H1 (cell line): ENCODE data around the gene STEAP4. TPM values are rescaled to one million over a fixed set of nuclear protein-coding genes. Genes with fewer than 3 reads are reported as not detected.

Experiments
- CTCF ChIA-PET: fragments of 300-600 bp; sonication (Branson Sonifier 250); formaldehyde crosslinking; loops from one replicate; lab custom pipeline; 2021; ENCODE audit not compliant: partially characterized antibody; lab: Charles Lee
- POLR2A ChIA-PET: fragments of 300-600 bp; sonication (Branson Sonifier 250); formaldehyde crosslinking; loops from one replicate; lab custom pipeline; 2021; ENCODE audit warnings: inconsistent platforms; ENCODE audit not compliant: partially characterized antibody; lab: Charles Lee
- DNase-seq, 2 experiments: peaks; one replicate each; pipeline versions ENCODE4 v3.0.0 to v3.0.0-alpha.2; 2010 to 2022; ENCODE audit warnings: low spot score in 2 of 2, low read depth in 1 of 2, mixed read lengths in 1 of 2
- FAIRE-seq: peaks from 2 replicates; lab custom pipeline; 2011; peaks lifted over from hg19 to GRCh38; lab: Jason Lieb, UNC
- H2AFZ ChIP-seq: 2 replicates; pipeline ENCODE4 v1.8.1; 2012; ENCODE audit warnings: low read length, inconsistent platforms
- H2AK5ac ChIP-seq: 2 replicates; pipeline ENCODE4 v1.6.1; 2013; ENCODE audit warnings: low read depth, low read length
- H2BK120ac ChIP-seq: replicated peaks from 2 replicates; pipeline ENCODE3; 2013; ENCODE audit warnings: low read depth, low read length, inconsistent platforms
- H2BK12ac ChIP-seq: 2 replicates; pipeline ENCODE4 v1.6.1; 2013; ENCODE audit warnings: low read depth, low read length
- H2BK15ac ChIP-seq: 2 replicates; pipeline ENCODE4 v1.6.1; 2013; ENCODE audit warnings: low read length
- H2BK20ac ChIP-seq: 2 replicates; pipeline ENCODE4 v1.6.1; 2013; ENCODE audit warnings: low read length
- H2BK5ac ChIP-seq: 2 replicates; pipeline ENCODE4 v1.6.1; 2013; ENCODE audit warnings: low read depth, low read length
- H3K14ac ChIP-seq: 2 replicates; pipeline ENCODE4 v1.6.1; 2013; ENCODE audit warnings: inconsistent platforms; ENCODE audit not compliant: insufficient read length
- H3K18ac ChIP-seq: 2 replicates; pipeline ENCODE4 v1.6.1; 2013; ENCODE audit warnings: low read length; ENCODE audit errors: extremely low read depth
- H3K23ac ChIP-seq: 2 replicates; pipeline ENCODE4 v1.6.1; 2013; ENCODE audit warnings: inconsistent platforms; ENCODE audit not compliant: insufficient read length
- H3K23me2 ChIP-seq: 2 replicates; pipeline ENCODE4 v1.6.1; 2013; ENCODE audit warnings: low read depth, low read length
- H3K27ac ChIP-seq: 2 replicates; pipeline ENCODE4 v1.6.1; 2011; ENCODE audit warnings: low read depth, low read length, inconsistent platforms
- H3K27me3 ChIP-seq, 4 experiments: replicated peaks in 1 of 4; 1 replicate in 1 of 4; 2 replicates in 3 of 4; pipeline versions ENCODE4 v1.6.1 to v1.8.1; 2011 to 2013; ENCODE audit warnings: low read length in 3 of 4, mild to moderate bottlenecking in 3 of 4, inconsistent platforms in 2 of 4, mixed read lengths in 2 of 4, moderate library complexity in 1 of 4; ENCODE audit not compliant: control insufficient read depth in 3 of 4, insufficient read depth in 3 of 4; ENCODE audit errors: extremely low read depth in 1 of 4
- H3K36me3 ChIP-seq, 4 experiments: 2 replicates each; pipeline versions ENCODE4 v1.6.1 to v1.8.1; 2011 to 2013; ENCODE audit warnings: mild to moderate bottlenecking in 4 of 4, low read length in 3 of 4, moderate library complexity in 2 of 4, control low read depth in 1 of 4, inconsistent platforms in 1 of 4; ENCODE audit not compliant: insufficient read depth in 4 of 4, control insufficient read depth in 2 of 4
- H3K4ac ChIP-seq: replicated peaks from 2 replicates; pipeline ENCODE3; 2013; ENCODE audit warnings: low read length, low read depth, mixed read lengths, inconsistent platforms; ENCODE audit not compliant: insufficient read length
- H3K4me1 ChIP-seq, 4 experiments: replicated peaks in 1 of 4; 1 replicate in 1 of 4; 2 replicates in 3 of 4; pipeline versions ENCODE4 v1.6.1 to v1.8.1; 2011 to 2013; ENCODE audit warnings: low read length in 3 of 4, inconsistent platforms in 2 of 4, mixed read lengths in 1 of 4; ENCODE audit not compliant: insufficient read depth in 4 of 4, control insufficient read depth in 3 of 4
- H3K4me2 ChIP-seq, 2 experiments: 2 replicates each; pipeline versions ENCODE4 v1.6.1 to v1.8.1; 2011 to 2013; ENCODE audit warnings: low read depth in 2 of 2, low read length in 2 of 2, control low read depth in 1 of 2, inconsistent platforms in 1 of 2, mild to moderate bottlenecking in 1 of 2; ENCODE audit not compliant: insufficient read depth in 1 of 2
- H3K4me3 ChIP-seq, 4 experiments: fragments of 200-600, 300-600 bp in 1 of 4; sonication (generic), shearing (Covaris generic), sonication (Bioruptor Twin) in 1 of 4; 2 replicates each; pipeline versions ENCODE4 v1.5.1 to v1.8.1; 2011 to 2016; ENCODE audit warnings: low read length in 4 of 4, low read depth in 3 of 4, control low read depth in 2 of 4, inconsistent platforms in 2 of 4, mild to moderate bottlenecking in 2 of 4, mixed read lengths in 1 of 4, moderate library complexity in 1 of 4; ENCODE audit not compliant: insufficient read depth in 2 of 4; ENCODE audit errors: extremely low read depth in 1 of 4
- H3K56ac ChIP-seq: replicated peaks from 2 replicates; pipeline ENCODE3; 2013; ENCODE audit warnings: low read depth, mild to moderate bottlenecking, mixed read lengths, low read length, inconsistent platforms; ENCODE audit not compliant: insufficient read length
- H3K79me1 ChIP-seq: 2 replicates; pipeline ENCODE4 v1.6.1; 2013; ENCODE audit warnings: low read depth, low read length, control low read depth
- H3K79me2 ChIP-seq, 2 experiments: 2 replicates each; pipeline versions ENCODE4 v1.6.1 to v1.8.1; 2012 to 2013; ENCODE audit warnings: low read length in 2 of 2, mild to moderate bottlenecking in 2 of 2, inconsistent platforms in 1 of 2; ENCODE audit not compliant: insufficient read depth in 2 of 2, control insufficient read depth in 1 of 2
- H3K9ac ChIP-seq, 4 experiments: replicated peaks in 1 of 4; 1 replicate in 1 of 4; 2 replicates in 3 of 4; pipeline versions ENCODE4 v1.6.1 to v1.8.1; 2011 to 2013; ENCODE audit warnings: low read depth in 3 of 4, low read length in 3 of 4, control low read depth in 2 of 4, mild to moderate bottlenecking in 2 of 4, moderate library complexity in 2 of 4, inconsistent platforms in 1 of 4; ENCODE audit errors: extremely low read depth in 1 of 4
- H3K9me3 ChIP-seq, 2 experiments: 2 replicates each; pipeline versions ENCODE4 v1.6.1 to v1.8.1; 2012 to 2013; ENCODE audit warnings: mild to moderate bottlenecking in 2 of 2, moderate library complexity in 2 of 2, control low read depth in 1 of 2, inconsistent platforms in 1 of 2, low read depth in 1 of 2, low read length in 1 of 2, mixed read lengths in 1 of 2; ENCODE audit not compliant: insufficient read depth in 2 of 2
- H4K20me1 ChIP-seq, 2 experiments: replicated peaks in 1 of 2; 2 replicates each; pipeline versions ENCODE3 to v1.8.1; 2011 to 2013; ENCODE audit warnings: inconsistent platforms in 2 of 2, low read length in 2 of 2, mild to moderate bottlenecking in 1 of 2; ENCODE audit not compliant: insufficient read depth in 2 of 2, control insufficient read depth in 1 of 2
- H4K5ac ChIP-seq: 2 replicates; pipeline ENCODE4 v1.6.1; 2013; ENCODE audit warnings: low read length, low read depth, mixed read lengths, inconsistent platforms; ENCODE audit not compliant: insufficient read length
- H4K8ac ChIP-seq: 2 replicates; pipeline ENCODE4 v1.8.0; 2013; ENCODE audit warnings: mild to moderate bottlenecking, moderate library complexity, low read length, inconsistent platforms; ENCODE audit not compliant: insufficient read depth; ENCODE audit errors: extremely low read depth
- H4K91ac ChIP-seq: replicated peaks from 2 replicates; pipeline ENCODE3; 2013; ENCODE audit warnings: low read length, mixed read lengths, inconsistent platforms; ENCODE audit not compliant: insufficient read length
- GTF2F1 ChIP-seq: IDR thresholded peaks from 2 replicates; pipeline ENCODE4 v1.6.1; 2012; ENCODE audit warnings: low read depth, low read length, improper control_type of control experiment, borderline replicate concordance
- POLR2A ChIP-seq, 2 experiments: IDR thresholded peaks; 1 replicate in 1 of 2; 2 replicates in 1 of 2; pipeline ENCODE4 v1.6.1; 2011; ENCODE audit warnings: low read depth in 2 of 2, low read length in 2 of 2, mild to moderate bottlenecking in 2 of 2; ENCODE audit errors: control extremely low read depth in 1 of 2
- WGBS, 2 experiments: shearing (Covaris generic) in 1 of 2; methylation state at CpG; one replicate each; pipeline versions ENCODE4 v1.1.6 to v1.1.7; 2013 to 2015; ENCODE audit warnings: low lambda C conversion rate in 2 of 2, mixed read lengths in 2 of 2, inconsistent platforms in 1 of 2, low coverage in 1 of 2, missing lambda C conversion rate in 1 of 2; ENCODE audit not compliant: insufficient replicate concordance in 2 of 2, insufficient coverage in 1 of 2, insufficient read length in 1 of 2; ENCODE audit errors: extremely low coverage in 1 of 2, missing lambda C conversion rate in 1 of 2; 5-methylcytosine and 5-hydroxymethylcytosine counted together
- polyA plus RNA-seq, 7 experiments: library from polyadenylated mRNA; depleted of rRNA in 3 of 7; stranded (reverse) in 5 of 7; unstranded in 2 of 7; fragments of >200 nt in 5 of 7; fragments of 200-250 nt in 2 of 7; gene quantifications; 1 replicate in 5 of 7; 2 replicates in 1 of 7; 4 replicates in 1 of 7; pipeline versions ENCODE4 v1.2.1 to v1.2.3, GENCODE V29; 2011 to 2013; ENCODE audit warnings: missing spikeins in 2 of 7, mixed read lengths in 2 of 7
- total RNA-seq: library from RNA; stranded (reverse); fragmentation: NEBNext Ultra II Directional; extraction: Animal tissue kit (Norgen Biotek cat#: 25700); gene quantifications from 2 replicates; pipeline ENCODE4 v1.2.1, GENCODE V29; 2021

Gene STEAP4
- total and polyA plus RNA-seq, 2 of the 8 experiments (the other 6 are each of a cell fraction or from before 2014, with no cell fraction given): under 0.01 TPM; not detected in 1

- TF ChIP-seq POLR2A (IDR thresholded peaks at IDR 0.05; ENCODE audit: control extremely low read depth in 1 of 2, low read depth in 2 of 2, low read length in 2 of 2): no peak
- no peak for TF ChIP-seq GTF2F1
- POLR2A ChIA-PET: no interaction called here
- H3K36me3 ChIP-seq: no peaks in the 10 kb centered on the region
- H2BK5ac ChIP-seq: no peak overlapping the region
- H3K14ac ChIP-seq: no peak overlapping the region
- H4K91ac ChIP-seq: no peak overlapping the region
- H3K23me2 ChIP-seq: peaks cover 3% of the 10 kb centered on the region; the same call in 1 of the 2 replicates
- H3K79me1 ChIP-seq: no peaks in the 10 kb centered on the region
- no peak overlapping the region for H2BK12ac ChIP-seq
- no peak overlapping the region for H3K4ac ChIP-seq
- no peak for FAIRE-seq
- no peak overlapping the region for H4K5ac ChIP-seq
- no peak overlapping the region for H3K4me2 ChIP-seq
- H4K8ac ChIP-seq: no peak overlapping the region
- no peaks in the 10 kb centered on the region for H3K9me3 ChIP-seq
- H3K4me1 ChIP-seq: peaks cover 0 to under 1% (median 0%) of the 10 kb centered on the region in 4 experiments; a peak in 1 of 7 replicates
- no peaks in the 10 kb centered on the region for H3K79me2 ChIP-seq
- no peak overlapping the region for H3K56ac ChIP-seq
- H3K27me3 ChIP-seq: no peaks in the 10 kb centered on the region
- no peak overlapping the region for H3K27ac ChIP-seq
- H2BK20ac ChIP-seq: no peak overlapping the region
- 98% methylated on average over 4 of the region's 4 CpGs; no CpG with 5 or more reads in 1 of the 2 experiments for WGBS, 2 experiments
- CTCF ChIA-PET: interaction anchor here (0.8 to 1.4 kb wide), 2 partner anchors 16 to 17 kb away, joined by 3 read pairs; no protein-coding TSS in a partner anchor
- no peak overlapping the region for H2BK120ac ChIP-seq
- no peak overlapping the region for H3K23ac ChIP-seq
- H2AK5ac ChIP-seq: no peak overlapping the region
- no peaks in the 10 kb centered on the region for H4K20me1 ChIP-seq
- DNase-seq: no peak
- H3K4me3 ChIP-seq: no peak overlapping the region
- no peak overlapping the region for H3K18ac ChIP-seq
- H3K9ac ChIP-seq: no peak overlapping the region
- no peak overlapping the region for H2AFZ ChIP-seq
- H2BK15ac ChIP-seq: no peak overlapping the region
Measured at GRCh38 chr7:88226201-88226600, 80.5 kb downstream of the STEAP4 start.
